Thoracic aorta (tissue), 2 donors: ENCODE results near the gene TMPRSS4. TPM values are rescaled to one million over a fixed set of nuclear protein-coding genes. Genes with fewer than 3 reads are reported as not detected.

Source experiments
- ATAC-seq: fragments of 150-250 bp; one replicate; pipeline ENCODE4 v1.8.0; 2017; ENCODE audit warnings: low read depth; ENCODE audit not compliant: insufficient number of reproducible peaks, low FRiP score
- DNase-seq: peaks from one replicate; pipeline ENCODE4 v3.0.0-alpha.2; 2020; ENCODE audit warnings: low spot score
- H3K27ac ChIP-seq, 2 donors: fragments of 200-600 bp; sonication (generic); 1 replicate in 1 of 2; 2 replicates in 1 of 2; pipeline ENCODE4 v1.5.1; 2016; ENCODE audit warnings: mild to moderate bottlenecking in 2 of 2, moderate library complexity in 2 of 2
- H3K27me3 ChIP-seq: fragments of 200-600 bp; sonication (generic); replicated peaks from 2 replicates; pipeline ENCODE4 v1.6.0; 2016; ENCODE audit warnings: mild to moderate bottlenecking; ENCODE audit not compliant: insufficient read depth
- H3K36me3 ChIP-seq: fragments of 200-600 bp; sonication (generic); one replicate; pipeline ENCODE4 v1.5.1; 2016
- H3K4me1 ChIP-seq, 2 donors: fragments of 200-600 bp; sonication (generic); 1 replicate in 1 of 2; 2 replicates in 1 of 2; pipeline versions ENCODE4 v1.5.1 to v1.6.0; 2016; ENCODE audit warnings: low read depth in 2 of 2, mild to moderate bottlenecking in 1 of 2; ENCODE audit not compliant: control insufficient read depth in 1 of 2
- H3K4me3 ChIP-seq: fragments of 200-600 bp; sonication (generic); 2 replicates; pipeline ENCODE4 v1.5.1; 2016; ENCODE audit warnings: mild to moderate bottlenecking
- H3K9me3 ChIP-seq: fragments of 200-600 bp; sonication (generic); 2 replicates; pipeline ENCODE4 v1.5.1; 2016
- CTCF ChIP-seq: fragments of 200-600 bp; sonication (generic); IDR thresholded peaks from one replicate; pipeline ENCODE4 v1.5.1; 2019; ENCODE audit warnings: antibody characterized with exemption
- total RNA-seq, 2 donors: library from RNA; depleted of rRNA; stranded (reverse); fragments of >200 nt; gene quantifications; one replicate each; pipeline versions ENCODE4 v1.1.0 to v1.2.3, GENCODE V29; 2016

The TMPRSS4 gene
- total RNA-seq, 2 donors from 2014 or later = 2.2 TPM; not detected in 1

GRCh38 chr11:118149493-118149892 lies 72.6 kb downstream of the TMPRSS4 start:
- Histone ChIP-seq H3K9me3 (no peaks in the 10 kb centered on the region), H3K4me1 (peaks cover 0 to 23% of the 10 kb centered on the region in 2 donors), H3K27me3 (peaks cover 12% of the 10 kb centered on the region), H3K27ac (no peak overlapping the region), H3K4me3 (no peak overlapping the region), H3K36me3 (no peaks in the 10 kb centered on the region)
- no peak for DNase-seq
- no peak for ATAC-seq
- TF ChIP-seq CTCF = no peak

GRCh38 chr11:118151431-118151830 lies 74.6 kb downstream of the TMPRSS4 start:
- H3K4me1 ChIP-seq = peaks cover 0 to 15% of the 10 kb centered on the region in 2 donors
- DNase-seq (no peak), ATAC-seq (no peak)
- H3K27ac ChIP-seq = no peak overlapping the region
- no peak overlapping the region for H3K4me3 ChIP-seq
- peaks cover 12% of the 10 kb centered on the region for H3K27me3 ChIP-seq
- no peaks in the 10 kb centered on the region for H3K36me3 ChIP-seq
- H3K9me3 ChIP-seq = no peaks in the 10 kb centered on the region
- no peak for TF ChIP-seq CTCF

GRCh38 chr11:118152020-118152551 lies 75.2 kb downstream of the TMPRSS4 start:
- DNase-seq (no peak), ATAC-seq (no peak)
- Histone ChIP-seq H3K36me3 (no peaks in the 10 kb centered on the region), H3K4me1 (peaks cover 0 to 15% of the 10 kb centered on the region in 2 donors), H3K27ac (no peak overlapping the region), H3K27me3 (peaks cover 12% of the 10 kb centered on the region), H3K9me3 (no peaks in the 10 kb centered on the region), H3K4me3 (peak overlapping the region; percentile 78)
- TF ChIP-seq CTCF = no peak

GRCh38 chr11:118152552-118153471 lies 75.9 kb downstream of the TMPRSS4 start, which contains the start of gene SCN4B:
TSS of gene SCN4B (minus strand) at chr11:118152823. CDS start at chr11:118152673, 150 bp downstream.
- no peak for TF ChIP-seq CTCF
- ATAC-seq (no peak), DNase-seq (no peak)
- Histone ChIP-seq H3K4me3 (peak within 1 kb of the TSS; percentile 78), H3K4me1 (peaks cover 0 to 15% of the 10 kb centered on the region in 2 donors), H3K27me3 (peaks cover 12% of the 10 kb centered on the region), H3K27ac (no peak within 1 kb of the TSS), H3K9me3 (no peaks in the 10 kb centered on the region), H3K36me3 (no peaks in the 10 kb centered on the region)

- H3K36me3 ChIP-seq = no peaks in the 10 kb centered on the region
- no peak overlapping the region for H3K27ac ChIP-seq
- peaks cover 12% of the 10 kb centered on the region for H3K27me3 ChIP-seq
- DNase-seq = no peak
- peaks cover 0 to 15% of the 10 kb centered on the region in 2 donors for H3K4me1 ChIP-seq
- ATAC-seq = no peak
- no peak for TF ChIP-seq CTCF
- H3K4me3 ChIP-seq = peak overlapping the region; percentile 78
- no peaks in the 10 kb centered on the region for H3K9me3 ChIP-seq
These were observed 76.6 kb downstream of the TMPRSS4 start for GRCh38 chr11:118153516-118153915.
